ENCODE results near the gene FARSB.

The FARSB gene

GRCh38 chr2:222545823-222546795 is 109.8 kb downstream of the FARSB start:
- no peak for DNase-seq

- no peak for DNase-seq
Measured at GRCh38 chr2:222544661-222545060, 111.2 kb downstream of the FARSB start.

GRCh38 chr2:222538535-222538934 is 117.4 kb downstream of the FARSB start:
- no peak for DNase-seq

- DNase-seq: no peak
Measured at GRCh38 chr2:222535477-222535876, 120.4 kb downstream of the FARSB start.

GRCh38 chr2:222532315-222532714 is 123.6 kb downstream of the FARSB start:
- no peak for DNase-seq

GRCh38 chr2:222526480-222527277 is 129.2 kb downstream of the FARSB start:
- no peak for DNase-seq

GRCh38 chr2:222525811-222526210 is 130.1 kb downstream of the FARSB start:
- DNase-seq: no peak

GRCh38 chr2:222523783-222524544 is 131.9 kb downstream of the FARSB start:
- no peak for DNase-seq

GRCh38 chr2:222522082-222522481 is 133.8 kb downstream of the FARSB start:
- no peak for DNase-seq

- no peak for DNase-seq
Measured at GRCh38 chr2:222521099-222521498, 134.8 kb downstream of the FARSB start.

Data from NCI-H2171 (cell line).